Smooth muscle cell of the umbilical artery (primary cell): ENCODE results near the gene PPHLN1. TPM values are rescaled to one million over a fixed set of nuclear protein-coding genes. Genes with fewer than 3 reads are reported as not detected.

Experiments
- total RNA-seq: library from RNA; depleted of rRNA; stranded (reverse); fragments of >200 nt; gene quantifications from 2 replicates; pipeline ENCODE4 v1.2.3, GENCODE V29; 2014

Gene PPHLN1, protein sequence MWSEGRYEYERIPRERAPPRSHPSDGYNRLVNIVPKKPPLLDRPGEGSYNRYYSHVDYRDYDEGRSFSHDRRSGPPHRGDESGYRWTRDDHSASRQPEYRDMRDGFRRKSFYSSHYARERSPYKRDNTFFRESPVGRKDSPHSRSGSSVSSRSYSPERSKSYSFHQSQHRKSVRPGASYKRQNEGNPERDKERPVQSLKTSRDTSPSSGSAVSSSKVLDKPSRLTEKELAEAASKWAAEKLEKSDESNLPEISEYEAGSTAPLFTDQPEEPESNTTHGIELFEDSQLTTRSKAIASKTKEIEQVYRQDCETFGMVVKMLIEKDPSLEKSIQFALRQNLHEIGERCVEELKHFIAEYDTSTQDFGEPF
- total RNA-seq: 79.9 and 98.3 TPM in 2 replicates

DNA sequence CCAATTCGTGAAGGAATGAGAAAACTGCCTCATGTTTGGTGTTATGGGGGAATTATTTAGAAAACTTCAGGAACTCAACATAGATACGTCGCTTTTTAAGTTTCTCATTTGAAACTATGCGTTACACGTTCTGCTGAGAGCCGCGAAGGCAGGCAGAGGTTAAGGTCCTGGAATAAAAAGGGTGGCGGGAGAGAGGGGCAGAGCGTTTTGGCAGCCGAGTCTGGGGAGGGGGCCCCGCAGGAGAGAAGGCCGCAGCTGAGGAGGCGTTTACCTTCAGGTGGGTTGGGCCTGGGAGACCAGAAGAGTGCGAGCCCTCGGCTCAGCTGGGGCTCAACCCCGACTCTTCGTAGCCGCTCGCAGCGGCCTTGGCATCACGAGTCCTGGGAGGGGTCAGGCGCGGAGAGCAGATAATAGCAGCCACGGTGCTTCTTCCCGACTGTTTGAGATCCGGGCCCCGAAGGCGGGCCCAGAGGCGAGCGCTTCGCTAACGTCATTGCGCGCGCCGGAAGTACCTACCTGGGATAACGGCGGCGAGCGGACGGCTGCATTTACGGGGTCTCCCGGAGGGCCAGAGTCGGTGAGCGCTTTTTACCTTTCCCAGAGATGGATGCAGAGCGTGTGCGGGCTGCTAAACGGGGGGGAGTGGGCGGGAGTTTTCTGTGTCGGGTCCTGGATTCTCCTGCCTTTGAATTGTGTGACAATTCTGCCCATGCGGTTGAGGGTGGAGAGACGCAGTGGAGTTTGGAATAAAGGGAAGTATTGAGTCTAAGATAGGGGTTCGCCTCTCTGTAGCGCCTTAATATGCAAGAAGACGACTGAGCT lies at the start of gene PPHLN1, which contains the start of gene ZCRB1:
PPHLN1 (plus strand) TSS at position 515 of the 822 bp plus-strand sequence. CDS start 9,736 bp downstream, outside the sequence.
ZCRB1 (minus strand) TSS at position 442 of the 822 bp plus-strand sequence. CDS start 1,992 bp downstream, outside the sequence.

Other genes starting within 250 kb of the PPHLN1 start
- 14.8 and 33.3 TPM in 2 replicates for gene GXYLT1, start 181.3 kb upstream of the PPHLN1 start, total RNA-seq
- gene YAF2, start 87.9 kb upstream of the PPHLN1 start, total RNA-seq: 16.3 and 31.9 TPM in 2 replicates
- gene ZCRB1, start 73 bp upstream of the PPHLN1 start, total RNA-seq: 19.6 and 24.2 TPM in 2 replicates